ENCODE results near the gene ANKH. TPM values are rescaled to one million over a fixed set of nuclear protein-coding genes. Genes with fewer than 3 reads are reported as not detected.
A peak's percentile ranks its signal among the peaks of the same experiment; 100 is the strongest.

ANKH gene
- total and polyA plus RNA-seq, 10 of the 15 experiments (the other 5 are each of a cell fraction or from before 2014, with no cell fraction given), result 2.1 to 43.9 (median 14.4) TPM

- no peak for TF ChIP-seq PBX3 (IDR thresholded peaks at IDR 0.05; ENCODE audit: insufficient replicate concordance, low read depth, low read length)
- no peak for TF ChIP-seq ATF3 (IDR thresholded peaks at IDR 0.05; ENCODE audit: borderline replicate concordance, extremely low read depth, low read depth, low read length)
- no peak for TF ChIP-seq SMC3 (IDR thresholded peaks at IDR 0.05; ENCODE audit: borderline replicate concordance, low read length)
- no peak for TF ChIP-seq CREM (IDR thresholded peaks at IDR 0.05; ENCODE audit: low read depth)
- no peak for TF ChIP-seq NFYB (IDR thresholded peaks at IDR 0.05; ENCODE audit: insufficient read depth, low read depth, low read length)
- TF ChIP-seq EGR1 (IDR thresholded peaks at IDR 0.05; ENCODE audit: borderline replicate concordance in 1 of 2, low read depth in 2 of 2, low read length in 2 of 2), result no peak
Observed at GRCh38 chr5:14714706-14715105, 156.9 kb downstream of the ANKH start (continued).

- ChIA-PET RAD21 (ENCODE audit: unreplicated experiment) (no interaction called here), SMC1A (ENCODE audit: uncharacterized antibody, unreplicated experiment) (interaction anchor here (1.0 kb wide), 1 partner anchor 11 kb away, joined by 3 read pairs; no protein-coding TSS in a partner anchor), POLR2A (no interaction called here), CTCF (interaction anchor here (0.8 kb wide), 1 partner anchor 362 kb away, joined by 3 read pairs; no protein-coding TSS in a partner anchor)
- peaks cover 8 to 25% of the 10 kb centered on the region in 2 experiments; a peak in 3 of 4 replicates for H3K36me3 ChIP-seq (ENCODE audit: control insufficient read depth in 2 of 2, insufficient read depth in 2 of 2, low read length in 1 of 2)
- no peak overlapping the region for H3K4me2 ChIP-seq (ENCODE audit: control insufficient read depth, insufficient read depth)
- WGBS (ENCODE audit: insufficient coverage, insufficient replicate concordance, low lambda C conversion rate, missing lambda C conversion rate), result 94% methylated on average over 23 of the region's 23 CpGs
- DNase-seq (ENCODE audit: low read depth, low spot score) (no peak), ATAC-seq (no peak), FAIRE-seq (no peak)
- in situ Hi-C loops (cut with MboI), result loop anchor here (25.0 kb wide), 1 partner anchor 1749 kb away; the partner anchor contains the start of gene ZNF622
- H4K20me1 ChIP-seq (ENCODE audit: control insufficient read depth, insufficient read depth), result no peaks in the 10 kb centered on the region
- no peak overlapping the region for H3K4me3 ChIP-seq
- no peak overlapping the region for H2AFZ ChIP-seq (ENCODE audit: control insufficient read depth, low read depth, low read length)
- no peaks in the 10 kb centered on the region for H3K79me2 ChIP-seq (ENCODE audit: control insufficient read depth, insufficient read depth, low read length)
- no peak overlapping the region for H3K27ac ChIP-seq (ENCODE audit: control insufficient read depth, insufficient read depth)
- intact Hi-C loops (cut with micrococcal nuclease; ENCODE audit: unreplicated experiment), result no loop called here
- H3K9me3 ChIP-seq (replicated peaks; ENCODE audit: control insufficient read depth, insufficient read depth, low read length), result no peaks in the 10 kb centered on the region
- H3K4me1 ChIP-seq (ENCODE audit: control insufficient read depth, insufficient read depth, low read length), result no peaks in the 10 kb centered on the region
- no peak overlapping the region for H3K9ac ChIP-seq (ENCODE audit: control insufficient read depth, insufficient read depth, low read length)
- no TSS peak for BruUV-seq (replicated peaks)
- no peaks in the 10 kb centered on the region for H3K27me3 ChIP-seq (replicated peaks in 1 of 2; ENCODE audit: control insufficient read depth in 2 of 2, insufficient read depth in 2 of 2, low read length in 1 of 2)
- TF ChIP-seq POLR2AphosphoS2 (IDR thresholded peaks at IDR 0.05; ENCODE audit: low read depth, low read length), result 0 out of 2 replicates have a peak, but pooled peaks have one; percentile 35
- TF ChIP-seq POLR2A (IDR thresholded peaks at IDR 0.05; ENCODE audit: low read depth, low read length), result 0 out of 2 replicates have a peak, but pooled peaks have one; percentile 16
- no peak for TF ChIP-seq ZBTB33 (IDR thresholded peaks at IDR 0.05)
Observed at GRCh38 chr5:14713476-14714390, 157.8 kb downstream of the ANKH start.

All from GM12878 (cell line).